H9 (cell line): ENCODE results near the gene PID1. TPM values are rescaled to one million over a fixed set of nuclear protein-coding genes. Genes with fewer than 3 reads are reported as not detected.

Source experiments
- DNase-seq: peaks from one replicate; pipeline ENCODE4 v3.0.0-alpha.2; 2017
- H2AFZ ChIP-seq: one replicate; pipeline ENCODE4 v1.6.1; 2013; ENCODE audit warnings: mild to moderate bottlenecking, low read length, control low read depth, moderate library complexity
- H2AK5ac ChIP-seq: 2 replicates; pipeline ENCODE4 v1.6.1; 2013; ENCODE audit warnings: low read length, control low read depth, mixed read lengths; ENCODE audit not compliant: insufficient read length
- H2BK120ac ChIP-seq: one replicate; pipeline ENCODE4 v1.6.1; 2013; ENCODE audit warnings: low read depth, mild to moderate bottlenecking, low read length, control low read depth, inconsistent platforms; ENCODE audit not compliant: poor library complexity, severe bottlenecking
- H2BK12ac ChIP-seq: 2 replicates; pipeline ENCODE4 v1.6.1; 2013; ENCODE audit warnings: low read length, control low read depth, mixed read lengths, low read depth; ENCODE audit not compliant: insufficient read length
- H2BK15ac ChIP-seq: 2 replicates; pipeline ENCODE4 v1.6.1; 2013; ENCODE audit warnings: low read depth, low read length, control low read depth
- H2BK20ac ChIP-seq: one replicate; pipeline ENCODE4 v1.6.1; 2013; ENCODE audit warnings: low read depth, mild to moderate bottlenecking, low read length, control low read depth, inconsistent platforms; ENCODE audit not compliant: poor library complexity, severe bottlenecking
- H2BK5ac ChIP-seq: 2 replicates; pipeline ENCODE4 v1.6.1; 2013; ENCODE audit warnings: low read length, control low read depth, mixed read lengths; ENCODE audit not compliant: insufficient read length
- H3K14ac ChIP-seq: 2 replicates; pipeline ENCODE4 v1.6.1; 2013; ENCODE audit warnings: low read length, control low read depth; ENCODE audit not compliant: insufficient read depth
- H3K18ac ChIP-seq: 2 replicates; pipeline ENCODE4 v1.6.1; 2013; ENCODE audit warnings: low read depth, mild to moderate bottlenecking, mixed read lengths, low read length, control low read depth; ENCODE audit not compliant: insufficient read length
- H3K23ac ChIP-seq: 2 replicates; pipeline ENCODE4 v1.6.1; 2013; ENCODE audit warnings: low read length, control low read depth, mixed read lengths, low read depth; ENCODE audit not compliant: insufficient read length
- H3K23me2 ChIP-seq: 2 replicates; pipeline ENCODE4 v1.6.1; 2013; ENCODE audit warnings: low read depth, mild to moderate bottlenecking, mixed read lengths, low read length, control low read depth; ENCODE audit not compliant: insufficient read length, poor library complexity, severe bottlenecking
- H3K27ac ChIP-seq: 2 replicates; pipeline ENCODE4 v1.5.1; 2013; ENCODE audit warnings: low read length, control low read depth, mixed read lengths, low read depth; ENCODE audit not compliant: insufficient read length
- H3K27me3 ChIP-seq: 2 replicates; pipeline ENCODE4 v1.6.1; 2013; ENCODE audit warnings: low read length, control low read depth, inconsistent platforms; ENCODE audit not compliant: insufficient read depth
- H3K4ac ChIP-seq: 2 replicates; pipeline ENCODE4 v1.6.1; 2013; ENCODE audit warnings: low read depth, mild to moderate bottlenecking, control low read depth, inconsistent platforms, low read length, moderate library complexity
- H3K4me1 ChIP-seq: 2 replicates; pipeline ENCODE4 v1.6.1; 2013; ENCODE audit warnings: low read length, control low read depth, inconsistent platforms; ENCODE audit not compliant: insufficient read depth
- H3K4me2 ChIP-seq: 2 replicates; pipeline ENCODE4 v1.6.1; 2013; ENCODE audit warnings: low read length, control low read depth, mixed read lengths; ENCODE audit not compliant: insufficient read length, insufficient read depth
- H3K56ac ChIP-seq: 2 replicates; pipeline ENCODE4 v1.6.1; 2013; ENCODE audit warnings: low read depth, mild to moderate bottlenecking, mixed read lengths, low read length, control low read depth; ENCODE audit not compliant: insufficient read length
- H3K79me1 ChIP-seq: 2 replicates; pipeline ENCODE4 v1.6.1; 2013; ENCODE audit warnings: low read depth, mild to moderate bottlenecking, moderate library complexity, low read length, control low read depth, inconsistent platforms; ENCODE audit not compliant: insufficient read depth, poor library complexity, severe bottlenecking
- H3K79me2 ChIP-seq: 2 replicates; pipeline ENCODE4 v1.6.1; 2013; ENCODE audit warnings: low read length, control low read depth, inconsistent platforms; ENCODE audit not compliant: insufficient read depth
- H3K9ac ChIP-seq: 2 replicates; pipeline ENCODE4 v1.6.1; 2013; ENCODE audit warnings: low read length, control low read depth, mixed read lengths; ENCODE audit not compliant: insufficient read length; ENCODE audit errors: extremely low read depth
- H3K9me3 ChIP-seq: one replicate; pipeline ENCODE4 v1.6.1; 2013; ENCODE audit warnings: low read depth, low read length, inconsistent platforms; ENCODE audit not compliant: control insufficient read depth
- H3T11ph ChIP-seq: one replicate; pipeline ENCODE4 v1.6.1; 2013; ENCODE audit warnings: mild to moderate bottlenecking, low read length, control low read depth, inconsistent platforms
- H4K20me1 ChIP-seq: one replicate; pipeline ENCODE4 v1.6.1; 2013; ENCODE audit not compliant: control insufficient read depth, insufficient read length, insufficient read depth
- H4K5ac ChIP-seq: 2 replicates; pipeline ENCODE4 v1.6.1; 2013; ENCODE audit warnings: low read depth, mild to moderate bottlenecking, mixed read lengths, low read length, control low read depth; ENCODE audit not compliant: insufficient read length
- H4K8ac ChIP-seq: replicated peaks from 2 replicates; pipeline ENCODE4 v1.6.1; 2013; ENCODE audit warnings: low read length, control low read depth, mixed read lengths, low read depth; ENCODE audit not compliant: insufficient read length
- H4K91ac ChIP-seq: 2 replicates; pipeline ENCODE4 v1.6.1; 2013; ENCODE audit warnings: low read depth, mild to moderate bottlenecking, moderate library complexity, mixed read lengths, low read length, control low read depth; ENCODE audit not compliant: insufficient read length
- H3K27ac Mint-ChIP-seq, 3 experiments: 2 replicates in 2 of 3; 3 replicates in 1 of 3; pipeline ENCODE4 v1.8.0; 2020 to 2021; ENCODE audit warnings: mixed read lengths in 3 of 3, mild to moderate bottlenecking in 1 of 3, moderate library complexity in 1 of 3
- H3K27me3 Mint-ChIP-seq: 2 replicates; pipeline ENCODE4 v1.8.0; 2021; ENCODE audit warnings: low read depth, mild to moderate bottlenecking, moderate library complexity, mixed read lengths
- H3K36me3 Mint-ChIP-seq, 3 experiments: 2 replicates in 2 of 3; 3 replicates in 1 of 3; pipeline ENCODE4 v1.8.0; 2020 to 2021; ENCODE audit warnings: low read depth in 3 of 3, mixed read lengths in 3 of 3; ENCODE audit not compliant: insufficient read depth in 1 of 3
- H3K4me1 Mint-ChIP-seq, 2 experiments: 2 replicates each; pipeline ENCODE4 v1.8.0; 2020; ENCODE audit warnings: mixed read lengths in 2 of 2
- H3K4me3 Mint-ChIP-seq, 2 experiments: 2 replicates in 1 of 2; 3 replicates in 1 of 2; pipeline ENCODE4 v1.8.0; 2020 to 2021; ENCODE audit warnings: mild to moderate bottlenecking in 2 of 2, mixed read lengths in 2 of 2, moderate library complexity in 1 of 2
- H3K9me3 Mint-ChIP-seq, 2 experiments: 2 replicates in 1 of 2; 3 replicates in 1 of 2; pipeline ENCODE4 v1.8.0; 2020; ENCODE audit warnings: mild to moderate bottlenecking in 2 of 2, mixed read lengths in 2 of 2, moderate library complexity in 1 of 2
- WGBS: extraction: QIAGEN DNeasy Blood & Tissue Kit; methylation state at CpG from one replicate; pipeline ENCODE4 v1.1.7; 2013; ENCODE audit warnings: missing lambda C conversion rate, low lambda C conversion rate, mixed read lengths; ENCODE audit not compliant: insufficient read length; ENCODE audit errors: extremely low coverage; 5-methylcytosine and 5-hydroxymethylcytosine counted together
- total RNA-seq: library from RNA; stranded (reverse); gene quantifications from 2 replicates; pipeline ENCODE4 v1.2.1, GENCODE V29; 2021
- TF ChIP-seq, protein P1 (sequence below): fragments of 200-600 bp; sonication (generic); conservative IDR thresholded peaks from 3 replicates; pipeline ENCODE4 v1.8.0; 2021; ENCODE audit warnings: antibody characterized with exemption, mild to moderate bottlenecking

PID1 gene
- total RNA-seq, 1 experiment from 2014 or later: 1.4 TPM

DNA sequence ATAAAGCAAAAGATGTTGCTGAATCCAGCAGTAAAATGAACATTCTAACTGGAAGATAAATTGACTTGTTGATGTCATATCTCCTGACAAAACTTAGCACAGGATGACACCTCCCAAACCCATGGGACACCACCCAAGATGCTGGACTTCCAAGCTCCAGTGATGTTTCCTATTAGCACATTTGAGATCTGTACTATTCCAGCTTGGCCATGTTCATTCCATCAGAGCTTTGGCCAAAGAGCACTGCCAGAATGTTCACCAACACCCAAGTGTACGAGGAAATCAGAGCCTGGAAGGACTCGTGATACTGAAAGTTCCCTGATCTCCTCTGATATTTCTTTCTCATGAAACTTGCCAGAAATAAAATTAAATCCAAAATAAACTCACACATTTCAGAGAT, 44.7 kb downstream of the PID1 start:
- H2BK15ac ChIP-seq: no peak overlapping the region
- DNase-seq: no peak
- no peaks in the 10 kb centered on the region for H3K79me2 ChIP-seq
- H3K23ac ChIP-seq: no peak overlapping the region
- no CpG with 5 or more reads among the region's 2 CpGs for WGBS
- H4K20me1 ChIP-seq: no peaks in the 10 kb centered on the region
- no peak overlapping the region for H4K8ac ChIP-seq
- H3K27me3 ChIP-seq: no peaks in the 10 kb centered on the region
- H3K27me3 Mint-ChIP-seq: no peaks in the 10 kb centered on the region
- H4K5ac ChIP-seq: no peak overlapping the region
- no peak overlapping the region for H3K4ac ChIP-seq
- no peak overlapping the region for H2BK120ac ChIP-seq
- H3K4me2 ChIP-seq: no peak overlapping the region
- H3K79me1 ChIP-seq: no peaks in the 10 kb centered on the region
- no peak overlapping the region for H3K56ac ChIP-seq
- no peak overlapping the region for H2BK12ac ChIP-seq
- H3K9me3 Mint-ChIP-seq: peaks cover 0 to 1% of the 10 kb centered on the region in 2 experiments; a peak in 1 of 5 replicates
- H3K9me3 ChIP-seq: no peaks in the 10 kb centered on the region
- H4K91ac ChIP-seq: no peak overlapping the region
- no peak overlapping the region for H3K27ac Mint-ChIP-seq
- no peak overlapping the region for H2BK5ac ChIP-seq
- TF ChIP-seq, protein P1, sequence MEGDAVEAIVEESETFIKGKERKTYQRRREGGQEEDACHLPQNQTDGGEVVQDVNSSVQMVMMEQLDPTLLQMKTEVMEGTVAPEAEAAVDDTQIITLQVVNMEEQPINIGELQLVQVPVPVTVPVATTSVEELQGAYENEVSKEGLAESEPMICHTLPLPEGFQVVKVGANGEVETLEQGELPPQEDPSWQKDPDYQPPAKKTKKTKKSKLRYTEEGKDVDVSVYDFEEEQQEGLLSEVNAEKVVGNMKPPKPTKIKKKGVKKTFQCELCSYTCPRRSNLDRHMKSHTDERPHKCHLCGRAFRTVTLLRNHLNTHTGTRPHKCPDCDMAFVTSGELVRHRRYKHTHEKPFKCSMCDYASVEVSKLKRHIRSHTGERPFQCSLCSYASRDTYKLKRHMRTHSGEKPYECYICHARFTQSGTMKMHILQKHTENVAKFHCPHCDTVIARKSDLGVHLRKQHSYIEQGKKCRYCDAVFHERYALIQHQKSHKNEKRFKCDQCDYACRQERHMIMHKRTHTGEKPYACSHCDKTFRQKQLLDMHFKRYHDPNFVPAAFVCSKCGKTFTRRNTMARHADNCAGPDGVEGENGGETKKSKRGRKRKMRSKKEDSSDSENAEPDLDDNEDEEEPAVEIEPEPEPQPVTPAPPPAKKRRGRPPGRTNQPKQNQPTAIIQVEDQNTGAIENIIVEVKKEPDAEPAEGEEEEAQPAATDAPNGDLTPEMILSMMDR: no peak
- no peak overlapping the region for H2BK20ac ChIP-seq
- H3K36me3 Mint-ChIP-seq: no peaks in the 10 kb centered on the region
- no peak overlapping the region for H2AFZ ChIP-seq
- no peaks in the 10 kb centered on the region for H3K23me2 ChIP-seq
- H3K27ac ChIP-seq: no peak overlapping the region
- H3K4me1 ChIP-seq: no peaks in the 10 kb centered on the region
- H3K9ac ChIP-seq: no peak overlapping the region
- H3K4me1 Mint-ChIP-seq: no peaks in the 10 kb centered on the region
- H3T11ph ChIP-seq: no peak overlapping the region
- no peak overlapping the region for H3K14ac ChIP-seq
- no peak overlapping the region for H2AK5ac ChIP-seq
- H3K4me3 Mint-ChIP-seq: no peak overlapping the region
- no peak overlapping the region for H3K18ac ChIP-seq
